Stimulated activated CD4-positive, alpha-beta T cell treated with anti-CD3 and anti-CD28 coated beads, Interleukin-4, amount 100 ng/mL, for 1 hour (primary cell): ENCODE results near the gene OR5D18.
"Not testable (repeated sequence)": the region's sequence is repeated elsewhere in the genome, so short reads cannot be mapped to it uniquely, and the experiment has no call there.

Experiments used
- DNase-seq: peaks from one replicate; pipeline ENCODE4 v3.0.0-alpha.2; 2020

Gene OR5D18

GRCh38 chr11:55819330-55819729, at the start of gene OR5D18:
Gene OR5D18, plus strand, starts transcription at chr11:55819630. Its CDS starts 0 bp downstream, at chr11:55819630.
- DNase-seq: no peak

GRCh38 chr11:55773138-55773537, 46.3 kb upstream of the OR5D18 start, which contains the start of gene OR5D13:
Gene OR5D13, plus strand, starts transcription at chr11:55773438. Its CDS starts 0 bp downstream, at chr11:55773438.
- no peak for DNase-seq

GRCh38 chr11:55791606-55792005, 27.8 kb upstream of the OR5D18 start:
- no peak for DNase-seq

GRCh38 chr11:55793321-55793720, 26.1 kb upstream of the OR5D18 start:
- no peak for DNase-seq

- no peak for DNase-seq
These were observed 24.2 kb upstream of the OR5D18 start, which contains the start of gene OR5D14 for GRCh38 chr11:55795256-55795655. Gene OR5D14, plus strand, starts transcription at chr11:55795556. Its CDS starts 0 bp downstream, at chr11:55795556.

- no peak for DNase-seq
These were observed 13.2 kb upstream of the OR5D18 start for GRCh38 chr11:55806248-55806647.

GRCh38 chr11:55811067-55811466, 8.4 kb upstream of the OR5D18 start, which contains the start of gene OR5L1:
Gene OR5L1, plus strand, starts transcription at chr11:55811367. Its CDS starts 100 bp downstream, at chr11:55811467.
- DNase-seq: no peak

GRCh38 chr11:55826919-55827318, 7.5 kb downstream of the OR5D18 start, which contains the start of gene OR5L2:
Gene OR5L2, plus strand, starts transcription at chr11:55827219. Its CDS starts 0 bp downstream, at chr11:55827219.
- DNase-seq: no peak

- DNase-seq: no peak
These were observed 19.0 kb downstream of the OR5D18 start, which contains the start of gene OR5D16 for GRCh38 chr11:55838452-55838851. Gene OR5D16, plus strand, starts transcription at chr11:55838752. Its CDS starts 0 bp downstream, at chr11:55838752.

GRCh38 chr11:55847453-55847852, 28.0 kb downstream of the OR5D18 start:
- no peak for DNase-seq

GRCh38 chr11:55849037-55849436, 29.6 kb downstream of the OR5D18 start:
- no peak for DNase-seq

GRCh38 chr11:55852141-55852540, 32.7 kb downstream of the OR5D18 start:
- no peak for DNase-seq

- no peak for DNase-seq
These were observed 35.3 kb downstream of the OR5D18 start for GRCh38 chr11:55854704-55855103.

- not testable (repeated sequence) for DNase-seq
These were observed 47.9 kb downstream of the OR5D18 start for GRCh38 chr11:55867354-55867753.
